Skin of body (tissue), 3 donors: ENCODE data around the gene ZMAT1. TPM values are rescaled to one million over a fixed set of nuclear protein-coding genes. Genes with fewer than 3 reads are reported as not detected.
"Not testable (repeated sequence)": the region's sequence is repeated elsewhere in the genome, so short reads cannot be mapped to it uniquely, and the experiment has no call there.

ENCODE experiments used
- DNase-seq: peaks from one replicate; lab custom pipeline; 2025; lab: John Stamatoyannopoulos, UW
- small RNA-seq: library from RNA; depleted of rRNA; stranded (forward); fragments of <200 nt; gene quantifications from one replicate; pipeline ENCODE3, GENCODE V24; 2014; ENCODE audit warnings: low replicate concordance
- total RNA-seq: library from RNA; depleted of rRNA; stranded (reverse); fragments of >200 nt; gene quantifications from one replicate; pipeline ENCODE4 v1.2.3, GENCODE V29; 2014

The ZMAT1 gene
- total RNA-seq: 2.8 TPM

DNA sequence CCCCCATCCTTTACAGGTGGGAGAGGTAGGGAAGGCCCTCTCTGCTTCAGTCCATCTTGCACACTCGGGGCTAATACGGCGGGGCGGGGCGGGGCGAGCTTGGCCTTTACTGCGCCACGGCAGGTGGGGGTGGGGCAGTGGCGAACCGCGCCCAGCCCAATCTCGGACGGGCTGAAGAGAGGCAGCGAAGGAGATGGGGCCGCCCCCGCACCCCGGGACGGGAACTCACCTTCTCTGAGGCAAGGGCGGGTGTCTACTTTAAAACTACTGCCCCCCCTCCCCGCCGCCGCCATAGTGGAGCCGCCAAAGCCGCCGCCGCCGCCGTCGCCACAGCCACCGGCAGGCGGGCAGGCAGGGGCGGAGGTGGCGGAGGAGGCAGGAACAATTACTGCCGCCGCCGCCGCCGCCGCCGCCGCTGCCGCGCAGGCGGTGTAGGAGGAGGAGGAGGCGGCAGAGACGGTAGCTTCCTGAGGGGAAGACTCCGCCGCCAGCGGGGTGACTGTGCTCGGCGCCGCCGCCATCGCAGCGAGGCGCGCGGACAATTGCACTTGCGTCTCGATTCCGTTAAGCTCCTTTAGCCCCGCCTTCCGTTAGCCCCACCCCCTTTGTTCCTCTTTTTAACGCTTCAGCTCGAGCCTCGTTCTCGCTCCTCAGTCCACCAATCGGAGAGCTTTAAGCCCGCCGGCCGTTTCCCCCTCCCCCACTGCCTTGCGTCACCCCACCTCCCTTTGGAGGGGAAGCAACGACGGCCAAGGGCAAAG lies at the start of gene ZMAT1:
TSS of gene ZMAT1 (minus strand) at position 540 of the 761 bp plus-strand sequence. CDS start at position 521, 19 bp downstream.
- DNase-seq: peak; percentile 60

DNA sequence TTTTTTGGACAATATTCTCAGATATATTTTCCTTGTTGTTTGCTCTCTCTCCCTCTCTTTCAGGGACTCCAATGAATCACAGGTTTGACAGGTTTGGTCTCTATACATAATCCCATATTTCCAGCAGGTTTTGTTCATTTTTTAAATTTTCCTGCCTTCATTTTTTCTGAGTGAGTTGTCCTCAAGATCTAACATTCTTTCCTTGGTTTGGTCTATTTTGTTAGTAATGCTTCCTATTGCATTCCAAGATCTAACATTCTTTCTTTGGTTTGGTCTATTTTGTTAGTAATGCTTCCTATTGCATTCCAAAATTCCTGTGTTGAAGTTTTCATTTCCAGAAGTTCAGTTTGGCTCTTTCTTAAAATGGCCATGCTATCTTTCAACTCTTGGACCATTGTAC lies 45.3 kb upstream of the ZMAT1 start:
- no peak for DNase-seq

DNA sequence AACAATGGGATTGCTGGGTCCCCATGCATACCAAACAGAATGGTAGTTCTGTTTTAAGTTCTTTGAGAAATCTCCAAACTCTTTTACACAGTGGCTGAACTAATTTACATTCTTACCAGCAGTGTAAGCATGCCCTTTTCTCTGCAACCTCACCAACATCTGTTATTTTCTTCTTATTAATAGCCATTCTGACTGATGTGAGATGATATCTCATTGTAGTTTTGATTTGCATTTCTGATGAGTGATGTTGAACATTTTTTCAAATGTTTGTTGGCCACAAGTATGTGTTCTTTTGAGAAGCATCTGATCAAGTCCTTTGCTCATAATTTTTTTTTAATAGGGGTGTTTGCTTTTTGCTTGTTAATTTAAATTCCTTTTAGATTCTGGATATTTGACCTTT lies 41.2 kb upstream of the ZMAT1 start:
- no peak for DNase-seq

DNA sequence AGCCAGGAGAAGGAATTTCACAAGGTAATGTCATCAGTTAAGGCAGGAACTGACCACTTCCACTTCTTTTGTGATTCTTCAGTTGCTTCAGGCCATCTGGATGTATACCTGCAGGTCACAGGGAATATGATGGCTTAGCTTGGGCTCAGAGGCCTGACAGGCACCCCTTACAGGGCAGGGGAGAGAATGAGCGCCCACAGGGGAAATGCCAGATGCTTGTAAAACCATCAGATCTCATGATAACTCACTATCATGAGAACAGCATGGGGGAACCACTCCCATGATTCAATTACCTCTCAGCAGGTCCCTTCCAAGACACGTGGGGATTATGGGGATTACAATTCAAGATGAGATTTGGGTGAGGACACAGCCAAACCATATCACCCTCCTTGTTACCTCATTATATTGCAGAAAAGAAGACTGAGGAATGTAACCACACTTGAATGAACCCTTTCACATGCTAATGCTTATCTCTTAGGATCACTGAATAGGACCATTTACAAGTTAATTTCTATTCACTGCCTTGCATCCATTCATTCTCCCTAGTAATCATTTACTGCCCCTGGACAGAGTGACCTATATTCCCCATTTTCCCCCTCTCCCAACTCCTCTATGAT lies 33.2 kb upstream of the ZMAT1 start:
- DNase-seq: not testable (repeated sequence)

DNA sequence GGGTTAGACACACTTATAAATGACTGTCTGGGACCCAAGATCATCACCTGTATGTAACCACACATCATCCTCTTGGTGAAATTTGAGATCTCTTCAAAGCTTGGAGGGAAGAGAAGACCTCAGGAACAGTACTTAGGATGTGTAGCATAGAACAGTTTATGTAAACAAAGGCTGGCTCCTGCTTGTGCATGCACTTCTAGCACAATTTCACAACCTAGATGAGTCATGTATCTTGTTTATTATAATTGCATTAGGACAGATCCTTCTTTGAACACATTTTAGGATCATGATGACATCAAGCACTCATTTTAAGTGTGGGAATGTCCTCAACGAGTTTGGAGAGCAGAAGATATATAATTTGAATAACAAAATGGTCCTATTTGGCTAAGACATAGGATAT lies 26.3 kb upstream of the ZMAT1 start:
- DNase-seq: no peak

DNA sequence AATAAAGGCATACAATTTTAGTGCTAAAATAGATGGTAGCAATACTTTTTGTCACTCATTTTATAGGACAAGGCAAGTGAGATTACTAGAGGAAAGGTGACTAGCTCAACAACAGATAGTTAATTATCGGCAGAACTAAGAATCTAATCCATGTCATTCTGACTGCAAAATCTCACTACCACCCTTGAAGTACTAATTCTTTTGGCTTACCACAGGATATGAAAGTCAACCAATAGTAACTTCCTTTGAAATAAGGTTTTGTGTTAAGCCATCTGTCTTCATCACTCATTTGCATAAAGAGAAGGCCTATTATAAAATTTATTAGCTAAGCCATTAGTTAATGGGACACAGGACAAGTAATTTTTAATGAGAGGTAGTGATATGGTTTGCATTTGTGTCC lies 25.3 kb upstream of the ZMAT1 start:
- no peak for DNase-seq

DNA sequence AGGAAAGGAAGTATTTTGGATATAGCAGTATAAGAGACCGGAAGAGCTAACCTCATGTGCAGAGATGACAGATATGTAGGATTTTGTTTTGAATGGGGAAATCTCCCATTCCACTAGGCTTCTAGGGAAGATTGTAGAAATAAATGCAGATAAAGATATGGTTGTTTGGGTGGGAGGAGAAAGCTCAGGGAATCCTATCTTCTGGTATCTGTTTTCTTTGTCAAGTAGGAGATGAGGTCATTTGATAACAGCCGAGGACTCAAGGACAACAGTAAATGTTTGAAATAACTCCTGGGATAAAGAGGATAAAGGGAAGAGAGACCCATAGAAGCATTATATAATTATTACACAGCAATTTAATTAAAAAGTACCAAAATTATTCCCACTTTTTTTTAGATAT lies 24.7 kb upstream of the ZMAT1 start:
- DNase-seq: no peak

DNA sequence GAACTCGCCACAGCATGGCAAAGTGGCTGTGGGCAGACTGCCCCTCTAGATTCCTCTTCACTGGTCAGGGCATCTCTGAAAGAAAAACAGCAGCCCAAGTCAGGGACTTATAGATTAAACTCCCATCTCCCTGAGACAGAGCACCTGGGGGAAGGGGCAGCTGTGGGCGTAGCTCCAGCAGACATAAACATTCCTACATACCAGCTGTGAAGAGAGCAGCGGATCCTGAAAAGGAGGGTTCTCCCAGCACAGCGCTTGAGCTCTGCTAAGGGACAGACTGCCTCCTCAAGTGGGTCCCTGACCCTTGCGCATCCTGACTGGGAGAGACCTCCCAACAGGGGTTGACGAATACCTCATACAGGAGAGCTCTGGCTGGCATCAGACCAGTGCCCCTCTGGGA lies 18.8 kb upstream of the ZMAT1 start:
- DNase-seq: no peak

DNA sequence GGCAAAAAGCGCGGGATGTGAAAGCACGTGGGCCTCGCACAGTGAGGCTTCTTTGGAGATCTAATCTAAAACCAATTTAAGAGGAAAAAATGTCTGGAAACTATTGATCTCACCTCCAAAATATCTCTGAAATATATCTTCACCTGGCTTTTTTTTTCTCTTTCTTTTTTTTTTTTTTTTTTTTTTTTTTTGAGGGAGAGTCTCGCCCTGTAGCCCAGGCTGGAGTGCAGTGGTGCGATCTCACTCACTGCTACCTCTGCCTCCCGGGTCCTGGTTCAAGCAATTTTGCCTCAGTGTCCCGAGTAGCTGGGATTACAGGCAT lies 383 bp upstream of the ZMAT1 start:
- no peak for DNase-seq

DNA sequence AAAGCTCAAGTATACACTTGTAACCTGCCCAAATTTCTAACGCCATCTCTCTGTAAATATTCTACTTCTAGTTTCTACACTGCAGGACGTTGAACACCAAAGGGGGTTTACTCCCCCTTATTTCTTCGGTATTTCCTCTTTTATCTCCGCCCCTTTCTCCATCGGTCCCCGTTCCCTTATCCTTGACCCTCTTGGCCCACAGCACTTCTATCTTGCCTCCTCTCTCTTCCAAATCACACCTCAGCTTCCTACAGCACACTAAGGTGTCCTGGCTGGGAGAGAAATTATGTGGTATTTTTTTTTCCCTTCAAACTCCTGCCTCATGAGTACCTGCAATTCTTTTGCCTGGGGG lies 715 bp downstream of the ZMAT1 start:
- DNase-seq: no peak

DNA sequence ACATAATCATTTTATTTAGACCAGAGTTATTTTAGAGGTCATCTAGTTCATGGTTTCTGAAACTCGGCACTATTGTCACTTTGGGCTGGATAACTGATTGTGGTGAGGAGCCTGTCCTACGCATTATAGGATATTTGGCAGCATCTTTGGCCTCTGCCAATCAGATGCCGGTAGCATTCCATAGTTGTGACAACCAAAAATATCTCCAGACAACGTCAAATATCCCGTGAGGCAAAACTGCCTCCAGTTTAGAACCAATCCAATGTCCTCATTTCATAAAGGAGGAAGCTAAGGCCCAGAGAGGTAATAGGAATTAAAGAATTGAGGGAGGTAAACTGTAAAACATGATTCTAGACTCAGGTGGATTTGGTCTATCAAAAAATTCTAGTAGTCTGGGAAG lies 6.1 kb downstream of the ZMAT1 start:
- no peak for DNase-seq

DNA sequence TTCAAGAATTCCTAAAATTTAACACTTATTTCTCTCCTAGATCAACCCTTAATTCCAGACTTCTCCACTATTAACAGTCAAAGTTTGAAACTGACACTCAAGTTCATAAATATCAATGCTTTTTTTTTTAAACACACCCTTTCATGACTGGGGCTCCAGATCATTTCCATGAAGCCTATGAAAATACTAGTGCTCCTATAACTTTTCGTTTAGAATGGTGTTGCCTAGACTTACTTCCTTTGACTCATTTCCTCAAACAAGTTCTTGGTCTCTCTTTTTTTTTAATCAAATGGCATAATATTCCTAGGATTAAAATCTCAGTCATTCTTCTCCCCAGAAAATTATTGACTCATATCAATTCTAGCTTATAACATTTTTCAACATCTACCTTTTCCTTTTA lies 13.1 kb downstream of the ZMAT1 start:
- DNase-seq: no peak

DNA sequence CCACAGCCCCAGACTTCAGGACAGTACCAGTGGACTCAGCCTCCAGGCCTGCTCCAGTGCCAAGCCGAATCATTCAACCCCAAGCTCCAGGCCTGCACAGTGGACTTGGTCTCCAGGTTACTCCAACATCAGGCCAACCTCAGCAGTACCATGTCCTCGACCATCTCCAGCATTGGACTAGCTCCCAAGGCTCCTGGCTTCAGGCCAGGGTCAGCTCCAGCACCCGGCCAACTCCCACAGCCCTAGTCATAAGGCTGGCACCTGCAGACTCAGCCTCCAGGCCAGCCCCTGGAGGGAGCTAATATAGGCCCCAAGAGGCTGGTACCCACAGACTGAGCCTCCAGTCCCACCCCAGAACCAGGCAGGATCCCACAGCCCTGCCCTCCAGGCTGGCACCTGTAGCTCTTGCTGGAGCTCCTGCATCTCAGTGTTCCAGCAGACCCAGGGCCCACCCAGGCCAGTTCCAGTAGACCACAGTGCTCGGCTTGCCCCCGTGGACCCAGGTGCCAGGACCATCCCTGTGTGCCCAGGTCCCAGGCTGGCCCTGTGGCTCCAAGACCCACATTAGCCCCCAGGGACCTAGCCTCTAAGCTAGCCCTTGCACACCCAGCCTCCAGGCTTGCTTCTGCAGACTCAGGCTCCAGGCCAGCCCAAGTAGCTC lies 25.6 kb downstream of the ZMAT1 start:
- DNase-seq: no peak

DNA sequence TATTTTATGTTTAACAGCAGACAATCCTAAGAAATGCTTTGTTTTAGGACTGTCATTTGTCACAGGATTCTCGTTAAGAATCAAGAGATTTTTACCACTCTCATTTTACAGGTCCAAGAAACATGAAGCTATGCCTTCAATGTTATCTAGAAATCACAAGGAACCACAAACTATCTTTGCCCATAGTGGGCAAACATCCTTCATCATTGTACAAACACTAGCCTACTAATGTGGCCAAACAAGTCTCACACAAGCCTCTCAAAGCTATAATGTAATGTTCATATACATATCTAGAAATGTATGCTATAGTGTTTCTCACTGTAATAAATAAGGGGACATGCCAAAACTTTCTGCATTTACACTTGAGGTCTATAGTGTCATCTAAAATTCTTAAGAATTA lies 26.8 kb downstream of the ZMAT1 start:
- DNase-seq: no peak

Small RNA genes within 50 kb of the gene (small RNA-seq; reads per million reads assigned to genes)
- not detected for gene RNU6-345P

Other genes with a start within 250 kb of the ZMAT1 start
- 0.39 TPM for gene TCEAL2, start 193.7 kb upstream of the ZMAT1 start, total RNA-seq
- not detected for gene TCEAL6, start 210.5 kb upstream of the ZMAT1 start, total RNA-seq
- gene BEX5, start 223.9 kb upstream of the ZMAT1 start, total RNA-seq: 1.9 TPM